ENCODE data around the gene SPAG17. TPM values are rescaled to one million over a fixed set of nuclear protein-coding genes. Genes with fewer than 3 reads are reported as not detected.

The SPAG17 gene
- total and polyA plus RNA-seq, 2 of the 4 experiments (the other 2 are of a cell fraction): 0.10 TPM; not detected in 1

- ChIA-PET CTCF (interaction anchor here (1.2 kb wide), 1 partner anchor 22 kb away, joined by 4 read pairs; no protein-coding TSS in a partner anchor), POLR2A (ENCODE audit: unreplicated experiment) (no interaction called here)
- dilution Hi-C loops (cut with HindIII; ENCODE audit: low sequenced_read_pairs, unreplicated experiment): no loop called here
These were observed 41.9 kb downstream of the SPAG17 start for GRCh38 chr1:118143121-118143520.

More at GRCh38 chr1:118143121-118143520, 41.9 kb downstream of the SPAG17 start:
- H3K23ac ChIP-seq (ENCODE audit: low read depth, low read length): no peak overlapping the region
- H3K4ac ChIP-seq (ENCODE audit: low read depth, low read length): no peak overlapping the region
- H3K27me3 ChIP-seq (ENCODE audit: control insufficient read depth, insufficient read depth, low read length): no peaks in the 10 kb centered on the region
- no peak for DNase-seq
- H3K27ac ChIP-seq (ENCODE audit: insufficient read depth, low read length): no peak overlapping the region
- H2AFZ ChIP-seq (replicated peaks; ENCODE audit: low read length, poor library complexity): no peak overlapping the region
- H3K4me2 ChIP-seq (ENCODE audit: low read depth, low read length): no peak overlapping the region
- no CpG with 5 or more reads among the region's 1 CpG for WGBS, 2 experiments (ENCODE audit: extremely low coverage in 2 of 2, insufficient read length in 1 of 2)
- no peak overlapping the region for H2BK15ac ChIP-seq (ENCODE audit: low read depth, low read length)
- H4K8ac ChIP-seq (ENCODE audit: low read depth in 2 of 2, low read length in 2 of 2): no peak overlapping the region
- no peak overlapping the region for H4K5ac ChIP-seq (ENCODE audit: low read depth, low read length)
- no peak overlapping the region for H4K91ac ChIP-seq (ENCODE audit: insufficient read depth, low read depth, low read length)
- no peak overlapping the region for H3K4me3 ChIP-seq (ENCODE audit: insufficient read depth, low read depth, low read length)
- H2AK5ac ChIP-seq (ENCODE audit: low read depth, low read length): no peak overlapping the region
- H3K9me1 ChIP-seq (ENCODE audit: insufficient read depth, low read length): peaks cover 2% of the 10 kb centered on the region
- H3K14ac ChIP-seq (replicated peaks; ENCODE audit: low read depth, low read length): no peak overlapping the region
- H3K9ac ChIP-seq (ENCODE audit: low read depth, low read length): no peak overlapping the region
- no peaks in the 10 kb centered on the region for H3K36me3 ChIP-seq (ENCODE audit: control insufficient read depth, insufficient read depth, low read length)
- H3K56ac ChIP-seq (ENCODE audit: extremely low read depth, insufficient read depth, low read length): no peak overlapping the region
- no peaks in the 10 kb centered on the region for H4K20me1 ChIP-seq (ENCODE audit: insufficient read depth, low read length)
- no peaks in the 10 kb centered on the region for H3K9me3 ChIP-seq (ENCODE audit: control insufficient read depth, insufficient read depth, low read length)
- H2BK120ac ChIP-seq (ENCODE audit: low read depth, low read length): no peak overlapping the region
- BruUV-seq (replicated peaks): no TSS peak
- H2AK9ac ChIP-seq (replicated peaks; ENCODE audit: low read depth, low read length, poor library complexity): no peak overlapping the region
- no peaks in the 10 kb centered on the region for H3K79me1 ChIP-seq (ENCODE audit: low read depth in 1 of 2, low read length in 2 of 2)
- H3K4me1 ChIP-seq (ENCODE audit: control insufficient read depth, insufficient read depth, low read length): peaks cover 7% of the 10 kb centered on the region
- no peak overlapping the region for H3K18ac ChIP-seq (ENCODE audit: low read depth, low read length)
- in situ Hi-C loops (cut with MboI; ENCODE audit: low sequenced_read_pairs) (no loop called here), intact Hi-C loops (cut with micrococcal nuclease) (no loop called here)
- no peak overlapping the region for H2BK5ac ChIP-seq (ENCODE audit: low read depth, low read length, poor library complexity, severe bottlenecking)
- H2BK20ac ChIP-seq (ENCODE audit: low read depth, low read length): no peak overlapping the region
- no peak for ATAC-seq (ENCODE audit: low read depth)
- TF ChIP-seq CTCF (conservative IDR thresholded peaks at IDR 0.05; ENCODE audit: low read depth, low read length) (no peak), SMC3 (IDR thresholded peaks at IDR 0.05; ENCODE audit: low read depth, low read length) (no peak), USF2 (IDR thresholded peaks at IDR 0.05; ENCODE audit: low read depth, low read length) (no peak), RCOR1 (IDR thresholded peaks at IDR 0.05; ENCODE audit: insufficient replicate concordance, low read length) (no peak), POLR2A (IDR thresholded peaks at IDR 0.05; ENCODE audit: low read depth, low read length) (no peak), NFE2L2 (IDR thresholded peaks at IDR 0.05; ENCODE audit: low read depth, low read length) (no peak), CEBPB (IDR thresholded peaks at IDR 0.05; ENCODE audit: low read depth, low read length) (no peak), RFX5 (IDR thresholded peaks at IDR 0.05; ENCODE audit: low read depth, low read length) (no peak), ELK1 (IDR thresholded peaks at IDR 0.05; ENCODE audit: borderline replicate concordance, low read depth, low read length) (no peak), FOS (IDR thresholded peaks at IDR 0.05; ENCODE audit: low read depth, low read length) (no peak)

Measured in IMR-90 (cell line).